ENCODE results near the gene DPY19L3.

DPY19L3 gene

GRCh38 chr19:32526895-32527294, 121.3 kb downstream of the DPY19L3 start:
- no peak for DNase-seq

GRCh38 chr19:32530773-32531172, 125.2 kb downstream of the DPY19L3 start:
- DNase-seq, result no peak

- no peak for DNase-seq
Measured at GRCh38 chr19:32532233-32532632, 126.7 kb downstream of the DPY19L3 start.

All from GDM1 (cell line).